Colonic mucosa (tissue), 4 donors: ENCODE measurements around the gene APOBEC3G. TPM values are rescaled to one million over a fixed set of nuclear protein-coding genes. Genes with fewer than 3 reads are reported as not detected.

Experiments
- DNase-seq: peaks from one replicate; pipeline ENCODE4 v3.0.0-alpha.2; 2020
- H3K27ac ChIP-seq: fragments of 200-600 bp; one replicate; pipeline ENCODE4 v1.8.0; 2021
- H3K27me3 ChIP-seq: fragments of 200-600 bp; one replicate; pipeline ENCODE4 v1.8.0; 2021
- H3K36me3 ChIP-seq: fragments of 200-600 bp; one replicate; pipeline ENCODE4 v1.8.0; 2021
- H3K4me1 ChIP-seq: fragments of 200-600 bp; one replicate; pipeline ENCODE4 v1.8.0; 2021; ENCODE audit warnings: mild to moderate bottlenecking
- H3K4me3 ChIP-seq: fragments of 200-600 bp; one replicate; pipeline ENCODE4 v1.8.0; 2021
- H3K9ac ChIP-seq, 2 donors: one replicate each; pipeline ENCODE4 v1.7.0; 2013; ENCODE audit warnings: control low read depth in 2 of 2, low read depth in 2 of 2, low read length in 2 of 2
- H3K9me3 ChIP-seq: fragments of 200-600 bp; one replicate; pipeline ENCODE4 v1.8.0; 2021
- intact Hi-C: fragments of 100-400 bp; cut with DNase I; formaldehyde crosslinking; loops from one replicate; pipeline ENCODE4 v1.14.1; 2022
- total RNA-seq, 2 donors: library from RNA; stranded (reverse); fragmentation: NEBNext Ultra II Directional in 1 of 2; extraction: Animal tissue kit (Norgen Biotek cat#: 25700) in 1 of 2; gene quantifications; one replicate each; pipeline ENCODE4 v1.2.1, GENCODE V29; 2021
- TF ChIP-seq, protein P1 (sequence below): fragments of 200-600 bp; IDR thresholded peaks from one replicate; pipeline ENCODE4 v1.8.0; 2022; ENCODE audit warnings: antibody characterized with exemption, mild to moderate bottlenecking
- donor health status: healthy.
- donor health status: DM: no; HTN: no; CAD: no.
- donor health status: DM: no; HTN: no; CAD: no.

Gene APOBEC3G
- total RNA-seq, 2 donors from 2014 or later: 2.1 to 3.9 TPM

DNA sequence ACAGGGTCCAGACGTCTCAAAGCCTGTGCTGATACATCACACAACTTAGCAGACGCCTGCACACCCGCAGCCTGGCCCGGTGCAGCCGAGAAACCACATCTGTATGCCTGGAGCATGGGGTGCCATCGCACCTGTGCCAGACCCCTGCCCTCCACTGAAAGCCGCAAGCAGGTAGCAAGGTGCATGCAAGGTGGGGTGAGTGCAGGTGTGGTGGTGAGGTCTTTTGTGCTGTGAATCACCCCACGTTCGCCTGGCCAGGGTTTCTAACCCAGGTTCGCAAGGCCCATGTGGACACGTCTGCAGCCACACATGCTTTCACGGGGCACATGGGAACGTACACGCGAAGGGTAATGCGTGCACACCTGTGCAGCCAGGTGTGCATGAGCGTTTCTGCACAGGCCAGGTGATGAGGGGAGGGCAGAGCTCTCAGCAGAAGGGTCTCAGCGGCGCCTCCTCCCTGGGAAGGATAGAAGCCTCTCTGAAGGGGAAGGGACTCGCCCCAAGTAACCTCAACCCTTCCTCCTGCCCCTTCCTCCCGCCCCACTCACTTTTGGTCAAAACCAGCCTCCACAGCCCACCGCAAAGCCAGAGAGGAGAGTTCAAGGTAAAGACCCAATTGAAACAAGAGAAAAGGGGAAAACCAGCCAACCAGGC is 55.9 kb downstream of the APOBEC3G start:
- peaks cover 3% of the 10 kb centered on the region for H3K4me1 ChIP-seq
- no peak overlapping the region for H3K4me3 ChIP-seq
- no peaks in the 10 kb centered on the region for H3K9me3 ChIP-seq
- no peaks in the 10 kb centered on the region for H3K27me3 ChIP-seq
- no peak overlapping the region for H3K9ac ChIP-seq
- DNase-seq: no peak
- H3K36me3 ChIP-seq: no peaks in the 10 kb centered on the region
- TF ChIP-seq, protein P1, sequence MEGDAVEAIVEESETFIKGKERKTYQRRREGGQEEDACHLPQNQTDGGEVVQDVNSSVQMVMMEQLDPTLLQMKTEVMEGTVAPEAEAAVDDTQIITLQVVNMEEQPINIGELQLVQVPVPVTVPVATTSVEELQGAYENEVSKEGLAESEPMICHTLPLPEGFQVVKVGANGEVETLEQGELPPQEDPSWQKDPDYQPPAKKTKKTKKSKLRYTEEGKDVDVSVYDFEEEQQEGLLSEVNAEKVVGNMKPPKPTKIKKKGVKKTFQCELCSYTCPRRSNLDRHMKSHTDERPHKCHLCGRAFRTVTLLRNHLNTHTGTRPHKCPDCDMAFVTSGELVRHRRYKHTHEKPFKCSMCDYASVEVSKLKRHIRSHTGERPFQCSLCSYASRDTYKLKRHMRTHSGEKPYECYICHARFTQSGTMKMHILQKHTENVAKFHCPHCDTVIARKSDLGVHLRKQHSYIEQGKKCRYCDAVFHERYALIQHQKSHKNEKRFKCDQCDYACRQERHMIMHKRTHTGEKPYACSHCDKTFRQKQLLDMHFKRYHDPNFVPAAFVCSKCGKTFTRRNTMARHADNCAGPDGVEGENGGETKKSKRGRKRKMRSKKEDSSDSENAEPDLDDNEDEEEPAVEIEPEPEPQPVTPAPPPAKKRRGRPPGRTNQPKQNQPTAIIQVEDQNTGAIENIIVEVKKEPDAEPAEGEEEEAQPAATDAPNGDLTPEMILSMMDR: no peak
- intact Hi-C loops: no loop called here
- H3K27ac ChIP-seq: no peak overlapping the region

DNA sequence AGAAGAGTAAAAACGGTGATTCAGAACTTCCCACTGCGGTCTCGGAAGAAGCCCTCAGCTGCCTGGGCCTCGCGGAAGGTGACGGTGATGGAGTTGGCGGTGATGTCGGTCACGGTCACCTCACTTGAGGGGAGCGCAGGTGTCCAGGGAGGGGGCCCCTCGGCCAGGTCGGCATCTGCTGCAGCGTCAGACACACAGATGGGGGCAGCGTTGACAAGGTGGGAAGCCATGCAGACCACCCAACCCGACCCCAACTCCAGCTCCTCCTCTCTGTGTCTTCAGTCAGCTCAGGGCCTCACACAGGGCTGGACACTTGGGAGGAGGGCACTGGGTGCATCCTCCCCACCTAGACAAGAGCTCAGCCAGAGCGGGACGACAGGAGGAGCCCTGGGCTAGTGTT is 56.8 kb downstream of the APOBEC3G start:
- Histone ChIP-seq H3K4me1 (peaks cover 3% of the 10 kb centered on the region), H3K4me3 (no peak overlapping the region), H3K9me3 (no peaks in the 10 kb centered on the region), H3K36me3 (no peaks in the 10 kb centered on the region), H3K27me3 (no peaks in the 10 kb centered on the region), H3K27ac (no peak overlapping the region), H3K9ac (no peak overlapping the region)
- TF ChIP-seq, protein P1: no peak
- DNase-seq: no peak
- intact Hi-C loops: no loop called here

DNA sequence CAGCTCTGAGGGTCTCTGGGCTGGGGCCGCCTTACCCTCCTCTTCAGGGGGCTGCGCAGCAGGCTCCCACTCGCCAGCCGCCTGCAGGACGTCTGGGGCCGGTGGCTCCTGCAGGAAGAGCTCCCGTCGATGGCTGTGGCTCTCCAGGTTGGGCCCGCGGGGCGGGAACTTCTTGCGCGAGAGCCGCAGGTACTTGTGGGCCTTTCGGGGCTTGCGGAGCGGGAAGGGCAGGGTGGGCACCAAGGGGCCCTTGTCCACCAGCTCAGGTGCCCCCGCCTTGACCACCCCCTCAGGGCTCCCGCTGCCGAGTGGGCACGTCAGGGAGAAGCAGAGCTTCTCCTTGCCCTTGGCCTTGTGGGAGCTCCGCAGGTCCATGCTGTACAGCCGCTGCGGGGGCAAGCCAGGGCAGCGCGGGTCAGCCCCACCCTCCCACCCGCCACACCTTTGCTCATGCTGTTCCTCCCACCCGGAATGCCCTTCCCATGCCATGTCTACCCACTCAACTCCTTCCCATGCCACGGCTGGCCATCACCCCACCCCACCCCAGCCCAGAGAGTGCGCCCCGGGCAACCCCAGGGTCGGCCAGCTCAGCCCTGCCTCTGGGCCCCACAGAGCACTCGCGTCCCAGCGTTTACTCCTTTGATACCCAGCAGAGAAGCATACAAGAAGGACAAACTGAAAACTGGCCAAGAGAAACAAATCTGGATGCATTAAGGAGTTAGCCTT is 57.5 kb downstream of the APOBEC3G start:
- Histone ChIP-seq H3K36me3 (no peaks in the 10 kb centered on the region), H3K27me3 (no peaks in the 10 kb centered on the region), H3K4me3 (no peak overlapping the region), H3K9me3 (no peaks in the 10 kb centered on the region), H3K27ac (no peak overlapping the region), H3K9ac (no peak overlapping the region), H3K4me1 (peaks cover 3% of the 10 kb centered on the region)
- no peak for DNase-seq
- intact Hi-C loops: no loop called here
- TF ChIP-seq, protein P1: no peak

DNA sequence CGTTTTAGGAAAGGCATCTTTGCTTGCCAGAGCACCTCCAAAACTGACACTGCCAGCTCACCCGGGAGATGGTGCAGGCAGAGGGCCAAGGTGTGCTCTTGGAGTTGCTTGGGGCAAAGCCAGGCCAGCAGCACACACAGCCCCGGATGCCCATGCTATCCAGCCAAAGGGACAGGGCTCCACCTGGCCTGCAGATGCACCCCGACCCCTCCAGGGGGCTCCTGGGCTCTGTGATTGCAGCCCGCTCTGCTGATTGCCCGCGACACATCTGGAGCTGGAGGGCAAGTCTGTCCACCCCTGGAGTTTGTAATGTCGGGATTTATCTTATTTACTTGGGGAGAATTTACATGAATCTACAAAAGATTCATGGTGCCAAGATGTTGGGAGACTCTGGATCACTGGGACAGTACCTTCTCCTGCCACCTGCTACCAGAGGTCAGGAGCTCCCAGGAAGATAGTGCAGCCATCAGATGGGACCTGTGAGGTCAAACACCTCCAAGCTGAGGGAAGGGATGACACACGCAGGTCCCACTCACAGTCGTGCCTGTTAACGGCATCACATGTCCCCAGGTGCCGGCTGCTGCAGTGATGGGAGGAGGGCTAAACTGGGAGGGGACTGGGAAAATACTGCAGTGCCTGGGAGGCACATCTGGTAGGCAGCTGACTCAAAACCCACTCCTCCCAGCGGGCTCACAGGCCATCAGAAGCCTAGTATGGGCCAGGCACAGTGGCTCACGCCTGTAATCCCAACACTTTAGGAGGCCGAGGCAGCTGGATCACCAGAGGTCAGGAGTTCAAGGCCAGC is 58.2 kb downstream of the APOBEC3G start:
- Histone ChIP-seq H3K36me3 (no peaks in the 10 kb centered on the region), H3K9me3 (no peaks in the 10 kb centered on the region), H3K9ac (no peak overlapping the region), H3K27ac (no peak overlapping the region), H3K4me3 (no peak overlapping the region), H3K27me3 (no peaks in the 10 kb centered on the region), H3K4me1 (peaks cover 3% of the 10 kb centered on the region)
- no peak for DNase-seq
- intact Hi-C loops: no loop called here
- TF ChIP-seq, protein P1: no peak

DNA sequence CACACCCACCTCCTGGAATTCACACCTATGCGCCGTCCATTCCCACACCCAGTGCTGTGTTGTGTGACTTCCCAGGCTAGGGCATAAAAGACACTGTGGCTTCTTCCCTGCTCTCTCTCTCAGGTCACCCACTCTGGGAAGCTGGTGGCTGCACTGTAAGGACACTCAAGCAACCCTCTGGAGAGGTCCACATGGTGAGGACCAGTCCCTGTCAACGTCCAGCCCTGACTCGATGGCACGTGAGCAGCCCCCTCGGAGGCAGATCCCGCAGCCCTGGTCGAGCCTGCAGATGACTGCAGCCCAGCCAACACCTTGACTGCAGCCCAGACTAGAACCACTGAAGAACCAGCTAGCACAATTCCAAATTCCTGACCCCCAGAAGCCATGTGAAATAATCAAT is 59.2 kb downstream of the APOBEC3G start:
- intact Hi-C loops: no loop called here
- Histone ChIP-seq H3K27me3 (no peaks in the 10 kb centered on the region), H3K9me3 (no peaks in the 10 kb centered on the region), H3K4me3 (no peak overlapping the region), H3K9ac (no peak overlapping the region), H3K36me3 (no peaks in the 10 kb centered on the region), H3K27ac (no peak overlapping the region), H3K4me1 (no peaks in the 10 kb centered on the region)
- TF ChIP-seq, protein P1: no peak
- no peak for DNase-seq

Other genes starting within 250 kb of the APOBEC3G start
- 1 to 10 TPM in 1 of 2 donors, under 1 TPM in 1; 0.82 to 2.0 TPM for gene NPTXR, start 233.2 kb upstream of the APOBEC3G start, total RNA-seq
- gene CBX6, start 205.1 kb upstream of the APOBEC3G start, total RNA-seq: 10 to 100 TPM in 1 of 2 donors, 1 to 10 TPM in 1; 9.2 to 14.5 TPM
- gene APOBEC3A, start 119.7 kb upstream of the APOBEC3G start, total RNA-seq: 1 to 10 TPM in 1 of 2 donors, not detected in 1; 1.4 TPM
- 10 to 100 TPM in 1 of 2 donors, 1 to 10 TPM in 1; 9.3 to 18.9 TPM for gene APOBEC3B, start 94.9 kb upstream of the APOBEC3G start, total RNA-seq
- 10 to 100 TPM; 13.5 to 49.0 TPM for gene APOBEC3C, start 63.0 kb upstream of the APOBEC3G start, total RNA-seq
- 1 to 10 TPM; 6.0 to 7.0 TPM for gene APOBEC3D, start 56.1 kb upstream of the APOBEC3G start, total RNA-seq
- 1 to 10 TPM; 7.0 to 7.3 TPM for gene APOBEC3F, start 36.4 kb upstream of the APOBEC3G start, total RNA-seq
- under 1 TPM in 1 of 2 donors, not detected in 1; 0.45 TPM for gene APOBEC3H, start 20.0 kb downstream of the APOBEC3G start, total RNA-seq
- gene CBX7, start 75.4 kb downstream of the APOBEC3G start, total RNA-seq: 10 to 100 TPM; 15.0 to 21.1 TPM
- 1 to 10 TPM; 1.9 to 5.6 TPM for gene PDGFB, start 167.7 kb downstream of the APOBEC3G start, total RNA-seq
- 1,000 to 10,000 TPM; 1,796 to 1,829 TPM for gene RPL3, start 242.3 kb downstream of the APOBEC3G start, total RNA-seq